Panc1 (cell line): ENCODE data around the gene ANO1. TPM values are rescaled to one million over a fixed set of nuclear protein-coding genes. Genes with fewer than 3 reads are reported as not detected.

ENCODE experiments used
- ATAC-seq: fragments of 200-7000 bp; cut with Tn5 transposase; 2 replicates; pipeline ENCODE4 v1.9.1; 2020; ENCODE audit warnings: mild to moderate bottlenecking, moderate library complexity
- BruUV-seq: library from RNA; stranded (reverse); fragments of 400-500 nt; replicated peaks from 2 replicates; lab custom pipeline; 2021; lab: Mats Ljungman, UMichigan
- CTCF ChIA-PET: fragments of 300-600 bp; sonication (Branson Sonifier 250); formaldehyde crosslinking; loops from one replicate; lab custom pipeline; 2022; ENCODE audit warnings: antibody characterized with exemption; lab: Charles Lee
- POLR2A ChIA-PET: fragments of 300-600 bp; sonication (Branson Sonifier 250); formaldehyde crosslinking; loops from one replicate; lab custom pipeline; 2022; ENCODE audit warnings: antibody characterized with exemption; lab: Charles Lee
- DNase-seq: peaks from one replicate; pipeline ENCODE4 v3.0.0-alpha.2; 2010; ENCODE audit warnings: low read depth, low spot score
- H3K27ac ChIP-seq: 2 replicates; pipeline ENCODE4 v1.5.1; 2011; ENCODE audit warnings: mild to moderate bottlenecking, low read length, inconsistent platforms
- H3K27me3 ChIP-seq: fragments of 200-500 bp; sonication (Bioruptor generic); 2 replicates; pipeline ENCODE4 v1.6.0; 2014; ENCODE audit warnings: low read length, inconsistent platforms; ENCODE audit not compliant: control insufficient read depth, insufficient read depth
- H3K36me3 ChIP-seq: fragments of 200-500 bp; sonication (Bioruptor generic); 2 replicates; pipeline ENCODE4 v1.5.1; 2014; ENCODE audit warnings: inconsistent platforms, mild to moderate bottlenecking, low read length, moderate library complexity; ENCODE audit not compliant: control insufficient read depth, insufficient read depth
- H3K4me1 ChIP-seq: 2 replicates; pipeline ENCODE4 v1.5.1; 2011; ENCODE audit warnings: inconsistent platforms, mild to moderate bottlenecking, low read length, moderate library complexity; ENCODE audit not compliant: control insufficient read depth, insufficient read depth
- H3K4me3 ChIP-seq, 2 experiments: 2 replicates each; pipeline ENCODE4 v1.5.1; 2011 to 2012; ENCODE audit warnings: low read depth in 2 of 2, low read length in 2 of 2, mild to moderate bottlenecking in 2 of 2, inconsistent platforms in 1 of 2, moderate library complexity in 1 of 2
- H3K9me3 ChIP-seq: fragments of 200-500 bp; sonication (Bioruptor generic); 2 replicates; pipeline ENCODE4 v1.5.1; 2014; ENCODE audit warnings: low read depth, mild to moderate bottlenecking, inconsistent platforms, low read length, moderate library complexity; ENCODE audit not compliant: control insufficient read depth, insufficient read depth
- CTCF ChIP-seq: fragments of 450-650 bp; IDR thresholded peaks from 2 replicates; pipeline ENCODE4 v1.5.1; 2017; ENCODE audit warnings: mild to moderate bottlenecking
- POLR2AphosphoS5 ChIP-seq: IDR thresholded peaks from 2 replicates; pipeline ENCODE4 v1.6.1; 2012; ENCODE audit warnings: mild to moderate bottlenecking, low read depth, low read length, moderate library complexity
- REST ChIP-seq, 2 experiments: IDR thresholded peaks; 2 replicates each; pipeline ENCODE4 v1.6.1; 2011 to 2012; ENCODE audit warnings: low read depth in 2 of 2, control low read depth in 1 of 2, low read length in 1 of 2, mild to moderate bottlenecking in 1 of 2, moderate library complexity in 1 of 2; ENCODE audit not compliant: insufficient read depth in 1 of 2
- SIN3A ChIP-seq: IDR thresholded peaks from 2 replicates; pipeline ENCODE4 v1.6.1; 2012; ENCODE audit warnings: low read depth, mild to moderate bottlenecking, low read length, moderate library complexity, borderline replicate concordance; ENCODE audit not compliant: insufficient read depth
- TCF7L2 ChIP-seq: IDR thresholded peaks from 2 replicates; pipeline ENCODE4 v1.6.1; 2011; ENCODE audit warnings: mild to moderate bottlenecking, low read depth, low read length, inconsistent platforms
- in situ Hi-C: cut with HindIII; loops from 2 replicates; pipeline ENCODE4 v1.10.0; 2016; ENCODE audit warnings: low sequenced_read_pairs, low pct_unique_long_range_greater_than_20kb
- intact Hi-C: fragments of 100-400 bp; cut with micrococcal nuclease; formaldehyde crosslinking; loops from one replicate; pipeline ENCODE4 v1.10.0; 2022; ENCODE audit not compliant: unreplicated experiment
- total RNA-seq: library from RNA; stranded (reverse); gene quantifications from one replicate; pipeline ENCODE4 v1.2.1, GENCODE V29; 2021; ENCODE audit not compliant: unreplicated experiment

Gene ANO1
- total RNA-seq, 1 experiment from 2014 or later, result 2.3 TPM

- TF ChIP-seq POLR2AphosphoS5 (no peak), SIN3A (no peak), TCF7L2 (no peak), REST (IDR thresholded peaks at IDR 0.05; ENCODE audit: insufficient read depth in 1 of 2, low read depth in 2 of 2, low read length in 1 of 2) (no peak), CTCF (no peak)
- no peak for ATAC-seq
- Histone ChIP-seq H3K9me3 (no peaks in the 10 kb centered on the region), H3K4me3 (no peak overlapping the region), H3K36me3 (no peaks in the 10 kb centered on the region), H3K27ac (no peak overlapping the region), H3K27me3 (no peaks in the 10 kb centered on the region), H3K4me1 (no peaks in the 10 kb centered on the region)
- no TSS peak for BruUV-seq
- CTCF ChIA-PET, result no interaction called here
- POLR2A ChIA-PET, result no interaction called here
- in situ Hi-C loops (no loop called here), intact Hi-C loops (no loop called here)
- no peak for DNase-seq
Measured at GRCh38 chr11:70092959-70093715, 15.0 kb downstream of the ANO1 start.

- H3K4me1 ChIP-seq, result peaks cover 6% of the 10 kb centered on the region
- H3K36me3 ChIP-seq, result no peaks in the 10 kb centered on the region
- no peak overlapping the region for H3K4me3 ChIP-seq
- no peak for DNase-seq
- ChIA-PET POLR2A (no interaction called here), CTCF (no interaction called here)
- no peak overlapping the region for H3K27ac ChIP-seq
- in situ Hi-C loops, result no loop called here
- TF ChIP-seq REST (IDR thresholded peaks at IDR 0.05; ENCODE audit: insufficient read depth in 1 of 2, low read depth in 2 of 2, low read length in 1 of 2) (no peak), CTCF (no peak), POLR2AphosphoS5 (no peak), TCF7L2 (no peak), SIN3A (no peak)
- no TSS peak for BruUV-seq
- no peak for ATAC-seq
- intact Hi-C loops, result no loop called here
- no peaks in the 10 kb centered on the region for H3K27me3 ChIP-seq
- no peaks in the 10 kb centered on the region for H3K9me3 ChIP-seq
Measured at GRCh38 chr11:70095541-70096252, 17.6 kb downstream of the ANO1 start.
